HG03060 (cell line): Measurements from ENCODE around the gene EVL.

ENCODE experiments used
- ATAC-seq: cut with Tn5 transposase; IDR thresholded peaks from one replicate; pipeline ENCODE4 v1.9.1; 2021; ENCODE audit warnings: low read depth, moderate number of reproducible peaks; ENCODE audit not compliant: unreplicated experiment

Gene EVL

DNA sequence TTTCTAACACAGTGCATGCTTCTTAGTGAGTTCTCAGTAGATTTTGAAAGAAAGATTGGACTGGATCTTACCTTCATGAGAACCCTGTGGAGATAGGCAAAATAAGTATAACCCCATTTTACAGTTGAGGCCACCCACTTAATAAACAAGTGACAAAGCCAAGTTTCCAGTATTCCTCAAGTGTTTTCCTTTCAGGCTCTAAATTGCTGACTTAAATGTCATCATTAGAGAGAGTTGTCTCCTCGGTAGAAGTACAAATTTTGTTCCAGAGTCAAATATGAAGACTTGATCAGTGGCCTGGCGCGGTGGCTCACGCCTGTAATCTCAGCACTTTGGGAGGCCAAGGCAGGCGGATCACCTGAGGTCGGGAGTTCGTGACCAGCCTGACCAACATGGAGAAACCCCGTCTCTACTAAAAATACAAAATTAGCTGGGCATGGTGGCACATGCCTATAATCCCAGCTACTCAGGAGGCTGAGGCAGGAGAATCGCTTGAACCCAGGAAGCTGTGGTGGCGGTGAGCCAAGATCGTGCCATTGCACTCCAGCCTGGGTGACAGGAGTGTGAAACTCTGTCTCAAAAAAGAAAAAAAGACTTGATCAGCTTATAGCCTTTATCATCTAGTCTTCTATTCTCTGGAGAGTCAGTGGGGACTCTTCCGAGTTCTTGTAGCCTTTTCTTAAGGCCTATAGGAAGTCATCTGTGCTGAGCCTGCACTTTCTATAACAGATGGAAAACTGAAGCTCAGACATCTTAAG, 708 bp upstream of the EVL start:
- peak; percentile 6 for ATAC-seq

DNA sequence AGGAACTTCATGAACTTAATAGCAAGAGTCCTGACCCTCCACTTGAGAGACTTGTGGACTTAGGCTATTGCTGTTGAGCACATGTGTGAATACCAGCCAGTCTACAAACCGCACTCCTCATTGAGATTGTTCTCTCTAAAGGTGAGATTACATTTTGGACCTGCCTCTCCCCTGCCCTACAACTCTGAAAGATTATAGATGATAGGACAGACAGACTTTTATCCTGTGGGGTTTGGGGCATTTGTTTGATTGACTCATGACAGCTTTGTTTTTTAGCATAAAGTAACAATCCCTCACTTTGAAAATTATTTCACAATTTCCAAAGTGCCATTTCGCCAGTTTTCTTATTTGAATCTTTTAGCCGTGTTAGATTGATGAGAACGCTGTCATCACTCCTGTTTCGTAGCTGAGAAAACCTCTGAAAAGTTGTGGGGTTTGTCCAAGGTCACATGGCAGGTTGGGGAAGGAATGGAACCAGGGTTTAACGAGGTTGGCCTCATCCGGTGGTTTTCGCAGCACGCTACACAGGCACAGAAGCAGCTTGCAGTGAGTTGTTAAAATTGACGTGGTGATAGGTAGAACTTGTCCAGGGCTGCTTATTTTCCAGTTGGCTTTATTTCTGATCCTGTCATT, 836 bp downstream of the EVL start:
- peak; percentile 22 for ATAC-seq

DNA sequence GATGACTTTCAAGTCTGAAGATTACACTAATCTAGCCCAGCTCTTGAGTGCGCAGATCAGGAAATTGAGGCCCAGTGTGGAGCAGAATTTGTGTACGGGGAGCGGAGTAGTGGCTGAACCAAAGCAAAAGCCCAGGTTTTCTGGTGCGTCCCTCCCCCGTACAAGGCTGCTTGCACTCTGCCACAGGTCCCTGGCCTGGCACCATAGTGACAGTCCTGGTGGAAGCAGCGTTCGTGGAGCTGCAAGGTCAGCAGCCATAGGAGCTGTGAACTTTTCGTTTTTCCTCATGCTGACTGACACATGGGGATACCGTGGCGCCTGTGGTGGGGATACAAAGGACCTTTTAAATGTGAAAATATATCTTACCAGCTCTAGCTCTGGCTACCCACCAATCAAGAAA, 1.7 kb downstream of the EVL start:
- ATAC-seq = no peak

DNA sequence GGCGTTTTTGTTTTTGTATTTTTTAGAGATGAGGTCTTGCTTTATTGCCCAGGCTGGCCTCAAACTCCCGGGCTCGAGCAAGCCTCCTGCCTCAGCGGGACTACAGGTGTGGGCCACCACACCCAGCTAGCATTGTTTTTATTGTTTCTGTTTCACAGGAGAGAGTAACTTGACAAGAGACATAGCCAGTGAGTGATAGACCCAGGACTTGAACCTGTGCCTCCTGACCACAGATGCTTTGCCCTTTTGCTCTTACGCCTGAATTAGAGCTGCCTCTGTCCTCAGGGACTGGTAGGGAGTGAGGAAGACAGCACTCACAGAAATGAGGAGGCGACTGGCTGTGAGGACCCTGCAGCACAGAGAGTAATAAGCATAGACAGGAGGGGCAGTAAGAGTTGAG, 2.3 kb downstream of the EVL start:
- no peak for ATAC-seq

DNA sequence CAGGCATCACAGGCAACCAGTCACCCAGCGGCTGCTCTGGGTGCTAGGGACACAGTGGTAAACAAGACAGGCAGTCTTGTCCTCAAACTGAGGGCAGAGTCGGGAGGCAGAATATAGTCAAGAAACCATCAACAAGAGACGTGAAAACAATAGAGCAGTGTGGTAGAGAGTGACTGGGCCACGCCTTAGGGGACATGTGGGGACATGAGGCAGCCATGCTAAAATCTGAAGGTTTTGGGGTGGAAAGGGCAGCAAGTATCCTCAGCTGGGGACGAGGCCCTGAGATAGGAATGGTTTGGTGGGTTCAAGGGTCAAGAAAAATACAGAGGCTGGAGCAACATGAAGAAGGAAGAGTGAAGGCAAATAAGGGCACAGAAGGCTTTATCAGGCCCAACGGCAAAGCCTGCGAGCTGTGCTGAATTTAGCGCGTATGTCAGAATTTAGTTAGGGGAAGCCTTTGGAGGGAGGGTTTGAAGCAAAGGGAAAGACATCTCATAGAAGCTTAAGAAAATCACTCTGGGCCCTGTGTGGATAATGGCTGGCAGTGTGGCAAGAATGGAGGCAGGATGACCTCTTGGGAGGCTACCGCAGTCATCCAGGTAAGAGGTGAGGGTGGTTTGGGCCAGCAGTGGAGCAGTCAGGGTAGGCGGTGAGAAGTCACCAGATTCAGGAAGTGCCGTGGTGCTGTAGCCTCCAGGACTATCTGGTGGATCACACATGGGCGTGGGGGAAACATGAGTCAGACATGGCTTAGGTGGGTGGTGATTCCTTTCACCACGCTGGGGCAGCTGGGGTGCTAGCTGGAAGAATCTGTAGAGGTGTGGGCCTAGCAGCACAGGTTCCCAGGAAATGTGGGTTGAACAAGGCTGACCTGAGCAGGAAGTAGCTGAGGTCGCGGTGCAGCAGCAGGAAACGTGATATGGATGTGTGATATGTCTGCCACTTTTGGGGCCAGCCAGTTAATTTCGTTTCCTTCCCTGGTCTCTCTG, 3.0 kb downstream of the EVL start:
- peak; percentile 23 for ATAC-seq

DNA sequence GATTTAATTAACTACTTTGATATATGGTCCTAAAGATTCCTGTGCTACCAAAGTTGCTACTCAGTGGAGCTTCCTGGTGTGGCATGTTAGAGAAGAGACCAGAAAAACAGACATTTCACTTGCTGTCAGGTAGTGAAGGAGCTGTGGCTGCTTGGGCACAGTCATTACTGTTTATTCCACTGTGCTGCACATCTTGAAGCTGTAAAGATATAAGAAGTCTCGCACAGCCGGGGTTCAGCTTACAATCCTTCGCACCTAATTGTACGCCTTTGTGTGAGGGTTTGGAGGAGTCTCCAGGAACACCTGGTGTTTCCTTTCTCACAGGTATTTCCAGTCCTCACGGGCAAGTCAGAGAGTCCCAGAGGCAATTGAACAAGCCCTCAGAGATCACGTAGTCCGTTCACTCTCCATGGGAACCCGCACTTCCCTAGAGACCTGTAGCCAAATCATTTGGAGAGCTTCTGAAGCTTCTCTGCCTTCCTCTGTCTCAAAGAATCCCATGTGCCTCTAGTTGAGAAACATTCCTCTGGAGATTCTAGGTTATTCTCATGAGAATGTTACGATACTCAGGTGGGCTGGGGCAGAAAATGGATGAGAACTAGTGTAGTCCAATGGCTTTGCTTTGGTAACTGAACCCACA, 4.1 kb downstream of the EVL start:
- no peak for ATAC-seq

DNA sequence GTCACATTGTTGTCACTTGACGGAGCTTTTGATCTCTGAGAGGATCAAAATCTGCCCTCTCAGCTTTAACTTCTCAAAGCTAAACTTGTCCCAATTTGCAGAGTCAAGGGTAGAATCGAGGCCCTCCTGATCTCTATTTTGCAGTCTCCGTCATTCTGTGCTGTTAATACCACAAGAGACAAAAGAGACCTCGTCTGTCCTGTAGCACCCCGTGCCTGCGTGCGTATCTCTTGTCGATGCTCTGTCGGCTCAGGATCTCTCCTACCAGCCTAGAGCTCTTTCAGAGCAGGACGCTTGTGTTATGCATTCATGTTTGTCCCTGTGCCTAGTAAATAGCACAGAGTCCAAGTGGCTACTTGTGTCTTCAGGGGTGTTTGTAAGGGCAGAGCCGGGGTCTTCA, 5.1 kb downstream of the EVL start:
- ATAC-seq = no peak

DNA sequence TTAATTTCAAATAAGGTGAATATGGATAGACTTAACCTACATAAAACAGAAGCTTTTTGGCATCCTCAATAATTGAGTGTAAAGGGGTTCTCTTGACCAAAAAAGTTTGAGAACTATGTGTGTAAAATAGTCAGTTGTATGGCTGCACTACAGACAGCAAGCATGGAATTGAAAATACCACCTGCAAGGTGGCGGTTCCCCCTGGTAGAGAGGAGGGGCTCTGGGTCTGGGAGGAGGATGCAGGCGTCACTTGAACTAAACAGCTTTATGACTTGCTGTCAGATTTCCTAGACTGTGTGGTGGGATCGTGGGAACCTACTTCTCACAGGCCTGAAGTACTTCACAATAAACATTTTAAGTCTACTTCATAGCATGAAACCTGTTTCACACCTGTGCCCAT, 6.3 kb downstream of the EVL start:
- ATAC-seq = no peak

DNA sequence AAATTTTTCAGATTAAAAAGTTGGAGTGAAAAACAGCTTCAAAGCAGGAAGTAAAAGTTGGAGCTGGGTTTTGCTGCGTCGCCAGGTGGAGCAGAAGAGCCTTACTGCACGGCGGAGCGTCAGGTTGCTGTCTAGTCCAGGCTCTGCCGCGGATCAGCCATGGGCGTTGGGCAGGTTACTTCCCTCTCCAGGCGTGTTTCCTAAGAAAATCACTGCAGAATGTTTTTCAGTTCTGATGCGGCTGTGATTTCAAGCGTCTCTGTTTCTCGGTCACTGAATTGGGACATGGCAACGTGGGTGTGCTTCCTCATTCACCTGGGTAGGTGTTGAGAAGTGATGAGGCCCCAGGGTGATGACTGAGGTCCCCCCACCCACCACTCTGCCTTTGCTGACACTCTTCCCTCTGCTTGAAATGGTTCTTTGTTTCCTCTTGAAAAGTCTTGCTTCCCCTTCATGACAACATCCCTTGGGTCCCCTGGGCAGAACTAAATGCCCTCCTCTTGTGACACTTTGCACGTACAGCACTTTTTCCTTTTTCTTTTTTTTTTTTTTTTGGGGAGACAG, 7.6 kb downstream of the EVL start:
- ATAC-seq = no peak

DNA sequence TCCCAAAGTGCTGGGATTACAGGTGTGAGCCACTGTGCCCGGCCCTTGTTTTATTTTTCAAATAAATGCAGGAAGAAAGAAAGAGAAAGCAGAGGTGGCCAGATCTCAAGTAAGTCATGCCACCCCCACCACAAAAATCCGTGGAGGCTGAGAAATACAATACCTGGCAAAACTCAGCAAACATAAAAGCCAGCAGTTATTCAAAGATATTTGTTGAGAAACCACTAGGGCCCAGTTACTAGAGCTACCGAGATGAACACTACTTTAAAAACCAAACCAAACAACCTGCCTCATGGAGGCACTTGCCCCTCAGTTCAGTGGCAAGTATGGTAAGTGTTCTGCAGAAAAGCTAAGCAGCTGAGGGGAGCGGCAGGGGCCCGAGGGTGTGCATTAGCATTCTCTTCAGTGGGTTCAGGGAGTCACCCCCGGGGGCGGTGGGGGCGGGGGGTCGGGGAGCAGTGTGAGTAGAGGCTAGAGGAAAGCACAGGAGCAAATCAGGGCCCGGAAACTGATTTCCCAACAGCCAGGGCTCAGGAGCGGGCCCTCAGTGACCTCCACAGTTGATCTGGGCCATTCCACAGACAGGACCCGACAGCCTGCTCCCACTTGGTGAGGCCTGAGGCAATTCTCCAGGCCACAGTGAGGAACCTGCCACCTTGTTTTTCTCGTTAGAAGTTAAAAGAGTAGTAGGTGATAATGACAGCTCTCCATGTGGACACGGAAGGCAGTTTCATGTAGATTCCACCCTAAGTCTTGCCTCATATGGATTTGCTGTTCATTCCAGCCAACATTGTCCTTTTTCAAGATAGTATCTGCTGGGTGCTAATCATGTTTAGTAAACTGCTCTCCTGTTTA, 8.6 kb downstream of the EVL start:
- no peak for ATAC-seq

DNA sequence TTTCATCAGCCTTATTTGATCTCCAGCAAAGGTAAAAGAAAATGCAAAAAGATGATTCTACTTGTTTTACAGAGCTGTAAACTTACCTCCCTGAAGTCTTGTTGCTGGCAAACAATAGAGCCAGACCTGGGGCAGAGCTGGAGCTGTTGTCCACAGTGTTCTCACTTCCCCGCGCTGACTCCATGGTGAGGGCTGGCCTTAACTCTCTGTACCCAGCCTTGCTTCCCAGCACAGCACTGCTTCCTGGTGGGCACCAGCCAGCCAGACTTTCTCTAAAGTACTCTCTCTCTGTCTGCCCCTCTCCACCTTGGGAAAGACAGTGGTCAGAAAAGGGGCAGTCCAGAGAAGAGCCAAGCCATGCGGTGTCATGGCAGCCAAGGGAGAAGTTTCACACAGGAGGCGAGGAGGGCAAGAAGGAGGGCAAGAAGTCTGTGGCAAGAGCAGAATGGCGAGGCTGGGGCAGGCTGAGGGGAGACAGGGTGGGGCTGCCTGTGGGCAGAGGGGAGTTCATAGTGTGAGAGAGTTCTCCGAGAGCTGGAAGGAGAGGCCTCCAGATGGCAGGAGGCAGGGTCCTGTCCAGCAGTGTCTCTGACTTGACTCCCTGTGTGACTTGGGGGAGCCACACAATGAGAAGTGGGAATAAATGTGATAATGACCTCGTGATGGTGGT, 9.3 kb downstream of the EVL start:
- no peak for ATAC-seq

DNA sequence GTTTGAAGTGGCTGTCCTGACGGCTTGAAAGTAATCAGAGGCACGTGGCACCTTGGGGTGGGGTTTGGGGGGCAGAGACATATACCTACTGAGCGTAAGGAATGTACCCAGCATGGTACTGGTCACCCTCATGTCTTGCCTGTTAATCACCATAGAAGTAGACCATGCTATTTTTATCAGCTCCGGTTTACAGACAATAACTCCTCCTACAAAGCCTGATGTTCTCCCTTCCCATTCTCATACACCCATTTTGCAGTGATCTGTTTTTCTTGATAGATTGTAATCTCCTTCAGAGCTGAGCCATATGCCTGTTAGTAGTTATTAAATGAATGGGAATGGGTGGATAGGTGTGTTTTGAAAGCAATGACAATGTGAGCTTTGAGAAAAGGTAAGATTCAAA, 10.5 kb downstream of the EVL start:
- no peak for ATAC-seq

DNA sequence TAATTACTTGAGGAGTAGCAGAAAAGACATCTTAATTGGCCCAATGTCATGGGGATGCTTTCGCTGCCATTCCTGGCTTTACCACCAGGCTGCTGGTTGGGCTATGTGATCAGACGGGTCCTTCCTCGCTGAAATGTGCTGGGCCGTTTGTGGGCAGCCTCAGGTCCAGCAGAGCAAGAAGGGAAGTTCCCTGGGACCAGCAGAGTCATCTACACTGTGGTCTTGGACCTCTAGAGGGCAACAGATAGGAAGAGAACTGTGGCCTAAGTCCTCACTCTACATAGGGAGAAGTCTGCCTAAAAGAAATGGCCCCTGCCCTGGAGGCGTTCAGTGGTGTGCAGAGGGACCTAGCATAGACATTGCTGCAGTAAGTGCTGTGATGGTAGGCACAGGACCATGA, 10.9 kb downstream of the EVL start:
- no peak for ATAC-seq

DNA sequence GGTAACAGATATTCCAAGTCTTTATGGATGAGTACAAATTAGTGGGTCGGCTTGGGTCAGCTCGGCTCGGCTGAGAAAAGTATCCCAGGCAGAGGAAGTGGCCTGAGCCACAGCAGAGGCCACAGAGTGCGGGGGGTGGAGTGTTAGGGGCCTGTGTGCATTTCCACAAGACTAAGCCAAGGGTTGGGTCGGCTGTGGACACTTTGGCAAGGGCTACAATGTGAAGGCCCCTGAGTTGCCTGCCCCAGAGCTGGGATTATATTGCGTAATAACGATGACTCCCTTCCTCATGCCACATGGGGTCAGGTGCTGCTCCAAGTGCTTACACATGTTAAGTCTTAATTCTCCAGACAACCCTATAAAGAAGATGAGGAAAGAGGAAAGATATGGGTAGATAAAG, 11.4 kb downstream of the EVL start:
- no peak for ATAC-seq

DNA sequence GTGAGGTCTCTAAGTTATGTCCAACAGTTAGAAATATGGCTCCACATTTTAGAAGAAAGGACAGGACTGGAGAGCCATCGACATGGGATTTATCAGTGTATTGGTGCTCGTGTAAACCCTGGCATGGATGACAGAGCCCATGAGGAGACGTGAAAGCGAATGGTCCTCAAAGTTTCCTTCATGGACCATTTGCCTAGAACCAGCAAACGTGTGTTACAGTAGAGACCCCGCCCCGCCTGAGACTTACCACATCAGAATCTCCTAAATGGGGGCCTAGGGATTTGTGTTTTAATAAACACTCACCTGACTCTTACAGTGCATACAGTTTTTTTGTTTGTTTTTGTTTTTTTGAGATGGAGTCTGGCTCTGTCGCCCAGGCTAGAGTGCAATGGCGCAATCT, 12.2 kb downstream of the EVL start:
- ATAC-seq = no peak

DNA sequence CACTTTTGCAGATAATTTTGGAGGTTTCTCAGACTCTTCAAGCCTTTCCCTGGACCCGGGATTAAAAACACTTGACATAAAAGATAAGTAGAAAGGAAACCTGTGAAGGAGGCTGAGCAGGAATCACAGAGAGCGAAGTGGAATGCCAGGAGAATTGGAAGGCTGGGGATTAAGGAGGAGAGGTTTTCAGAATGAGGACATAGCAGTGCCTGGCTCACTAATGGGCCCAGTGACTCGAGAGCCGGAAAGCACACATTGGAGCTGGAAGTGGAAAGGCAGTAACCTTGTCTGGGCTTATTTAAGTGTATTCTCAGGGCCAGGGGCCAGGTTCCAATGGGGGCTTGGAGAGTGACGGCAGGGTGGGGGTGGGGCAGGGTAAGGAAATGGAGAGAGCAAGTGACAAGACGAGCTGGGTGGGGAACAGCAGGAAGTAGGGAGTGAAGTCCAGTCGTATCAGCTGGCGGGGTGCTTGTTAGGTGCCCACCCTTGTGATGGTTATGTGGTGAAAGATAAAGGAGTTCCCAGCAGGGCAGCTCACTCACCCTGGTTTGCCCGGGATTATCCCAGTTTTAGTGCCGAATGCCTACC, 13.1 kb downstream of the EVL start:
- no peak for ATAC-seq

DNA sequence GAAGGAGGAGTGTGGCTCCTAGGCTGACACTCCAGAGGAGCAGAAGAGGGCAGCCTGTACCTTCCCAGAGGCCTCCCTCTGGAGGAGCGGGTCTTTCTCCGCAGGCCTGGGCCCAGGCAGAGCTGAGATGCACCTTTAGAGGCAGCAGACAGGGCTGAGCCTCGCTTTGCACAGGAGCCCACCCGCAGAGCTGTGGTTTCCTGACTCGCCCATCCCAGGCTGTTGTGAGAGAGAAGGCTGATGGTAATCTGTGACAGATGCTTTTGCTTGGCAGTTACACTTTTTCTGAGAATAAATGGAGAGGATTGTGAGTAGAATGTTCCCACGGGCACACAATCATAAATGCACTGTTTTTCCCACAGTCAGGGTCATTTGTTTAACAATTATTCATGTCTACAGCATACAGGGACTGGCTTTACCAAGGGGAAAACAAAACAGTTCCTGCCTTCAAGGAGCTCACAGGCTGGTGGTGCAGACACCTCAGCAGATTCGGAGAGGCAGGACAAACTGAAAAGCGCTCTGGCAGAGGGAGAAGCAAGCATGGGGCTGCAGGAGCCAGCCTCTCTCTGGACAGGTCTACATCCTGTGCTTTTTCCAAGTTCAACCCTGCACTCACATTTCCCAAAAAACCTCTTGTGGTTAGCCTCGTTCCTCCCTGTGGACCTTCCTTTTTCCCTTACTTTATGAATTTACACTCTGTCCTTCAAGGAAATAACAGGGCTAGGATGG, 13.9 kb downstream of the EVL start:
- no peak for ATAC-seq

DNA sequence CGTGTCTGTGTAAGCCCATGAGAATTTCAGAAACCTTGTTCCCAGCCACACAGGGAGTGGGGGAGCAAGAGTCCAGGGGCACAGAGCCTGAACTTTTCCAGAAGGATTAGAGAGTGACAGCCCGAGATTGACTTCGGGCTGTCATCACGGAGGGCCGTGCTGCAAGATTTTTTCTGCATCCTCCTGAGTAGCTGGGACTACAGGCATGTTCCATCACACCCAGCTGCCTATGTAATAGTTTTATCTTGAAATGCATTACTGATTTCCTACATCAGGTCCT, 14.4 kb downstream of the EVL start:
- ATAC-seq = no peak
